HG03354 (cell line): ENCODE measurements around the gene PNPLA2.

Experiments used
- ATAC-seq: cut with Tn5 transposase; IDR thresholded peaks from one replicate; pipeline ENCODE4 v1.9.1; 2021; ENCODE audit warnings: mild to moderate bottlenecking; ENCODE audit not compliant: unreplicated experiment, poor library complexity, severe bottlenecking

Gene PNPLA2

DNA sequence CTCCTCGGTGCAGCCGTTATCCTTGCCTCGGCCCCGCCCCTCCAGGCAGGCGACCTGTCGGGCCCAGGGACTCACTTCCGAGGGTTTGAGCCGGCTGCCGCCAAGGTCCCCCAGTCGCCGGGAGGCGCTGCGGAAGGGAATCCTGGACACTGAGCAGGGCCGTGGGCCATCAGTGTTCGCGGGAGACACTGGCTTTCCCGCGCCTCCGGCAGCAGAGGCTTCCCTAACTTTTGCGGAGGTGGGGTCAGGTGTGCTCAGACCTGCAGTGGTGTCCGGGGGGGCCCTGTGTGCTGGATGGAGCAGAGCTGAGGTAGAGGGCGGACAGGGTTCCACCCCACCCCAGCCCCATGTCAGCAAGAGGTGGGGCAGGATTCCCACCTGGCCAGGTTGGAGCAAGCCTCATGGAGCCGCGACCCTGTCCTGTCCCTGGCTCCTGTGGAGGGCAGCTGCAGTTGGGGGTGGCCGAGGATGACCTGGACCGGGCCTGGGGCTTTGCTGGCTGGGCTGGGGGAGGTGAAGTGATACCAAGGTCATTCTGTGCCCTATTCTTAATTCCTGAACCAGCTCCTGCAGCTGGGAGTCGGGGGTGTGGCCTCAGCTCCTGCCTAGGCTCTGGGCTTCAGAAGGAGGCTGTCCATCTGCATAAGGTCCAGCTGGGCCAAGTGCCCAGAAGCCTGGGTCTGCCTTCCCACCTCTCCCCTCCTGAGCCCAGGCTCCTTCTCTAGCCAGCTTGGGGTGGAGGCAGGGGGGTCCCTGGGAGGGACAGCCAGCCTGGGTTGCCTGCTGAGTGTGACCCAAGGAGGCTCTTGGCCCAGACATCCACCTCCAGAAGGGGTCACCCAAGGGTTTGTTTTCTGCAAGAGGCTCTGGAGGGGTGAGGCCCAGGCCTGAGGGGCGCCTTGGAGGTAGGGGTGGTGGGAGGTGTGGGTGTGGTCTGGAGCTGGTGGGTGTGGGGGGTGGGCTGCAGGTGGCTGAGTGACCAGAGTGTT lies 32.4 kb downstream of the PNPLA2 start:
- no peak for ATAC-seq

DNA sequence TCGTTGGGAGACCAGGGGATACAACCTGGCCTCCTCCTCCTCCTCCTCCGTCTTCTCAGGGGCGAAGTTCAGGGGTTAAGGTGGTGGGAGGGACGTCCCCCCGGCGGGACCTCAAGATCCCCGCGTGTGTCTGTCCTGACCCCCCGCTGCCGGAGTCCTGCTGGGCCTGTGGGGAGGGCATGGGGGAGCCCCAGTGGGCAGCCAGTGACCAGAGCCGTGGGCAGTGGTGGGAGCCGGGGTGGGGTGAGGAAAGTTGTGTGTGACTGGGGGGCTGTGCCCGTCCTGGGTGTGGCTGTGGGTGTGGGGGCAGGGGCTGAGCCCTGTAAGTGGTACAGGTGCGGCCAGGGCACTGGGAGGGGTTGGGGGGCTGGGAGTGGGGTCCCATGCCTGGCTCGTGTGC lies 34.0 kb downstream of the PNPLA2 start:
- no peak for ATAC-seq

DNA sequence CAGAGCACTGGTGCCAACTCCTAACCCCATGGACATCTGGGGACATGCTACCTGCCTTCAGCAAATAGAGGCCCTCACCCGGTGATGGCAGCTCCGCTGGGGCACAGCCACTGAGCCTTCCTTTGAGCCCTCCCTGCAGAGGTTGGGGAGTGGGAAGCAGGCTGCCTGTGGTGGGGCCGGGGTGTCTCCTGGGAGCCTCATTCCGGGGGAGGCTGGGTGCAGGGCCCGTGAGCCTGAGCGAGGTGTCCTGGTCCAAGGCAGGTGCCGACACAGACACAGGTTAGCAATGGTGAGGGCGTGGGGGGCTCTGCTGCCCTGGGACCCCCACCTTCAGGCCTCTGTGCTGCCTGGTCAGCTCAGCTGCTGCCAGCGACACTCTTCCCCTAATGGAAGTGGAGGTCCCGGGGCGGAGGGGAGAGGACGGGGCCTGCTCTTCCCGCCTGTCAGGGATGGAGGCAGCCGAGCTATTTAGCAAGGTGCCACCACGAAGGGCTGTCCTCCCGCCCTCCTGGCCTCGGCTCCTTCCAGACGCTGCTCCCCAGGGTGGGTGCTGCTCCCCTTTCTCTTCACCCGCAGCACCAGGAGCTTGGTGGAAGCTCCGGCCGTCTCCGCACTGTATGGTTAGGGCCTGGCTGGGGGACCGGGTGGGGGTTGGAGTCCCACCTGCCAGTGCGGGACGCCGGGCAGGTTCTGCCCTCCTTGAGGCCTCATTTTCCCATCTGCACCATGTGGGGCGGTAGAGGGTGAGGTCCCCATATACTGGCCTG lies 35.2 kb downstream of the PNPLA2 start:
- no peak for ATAC-seq

DNA sequence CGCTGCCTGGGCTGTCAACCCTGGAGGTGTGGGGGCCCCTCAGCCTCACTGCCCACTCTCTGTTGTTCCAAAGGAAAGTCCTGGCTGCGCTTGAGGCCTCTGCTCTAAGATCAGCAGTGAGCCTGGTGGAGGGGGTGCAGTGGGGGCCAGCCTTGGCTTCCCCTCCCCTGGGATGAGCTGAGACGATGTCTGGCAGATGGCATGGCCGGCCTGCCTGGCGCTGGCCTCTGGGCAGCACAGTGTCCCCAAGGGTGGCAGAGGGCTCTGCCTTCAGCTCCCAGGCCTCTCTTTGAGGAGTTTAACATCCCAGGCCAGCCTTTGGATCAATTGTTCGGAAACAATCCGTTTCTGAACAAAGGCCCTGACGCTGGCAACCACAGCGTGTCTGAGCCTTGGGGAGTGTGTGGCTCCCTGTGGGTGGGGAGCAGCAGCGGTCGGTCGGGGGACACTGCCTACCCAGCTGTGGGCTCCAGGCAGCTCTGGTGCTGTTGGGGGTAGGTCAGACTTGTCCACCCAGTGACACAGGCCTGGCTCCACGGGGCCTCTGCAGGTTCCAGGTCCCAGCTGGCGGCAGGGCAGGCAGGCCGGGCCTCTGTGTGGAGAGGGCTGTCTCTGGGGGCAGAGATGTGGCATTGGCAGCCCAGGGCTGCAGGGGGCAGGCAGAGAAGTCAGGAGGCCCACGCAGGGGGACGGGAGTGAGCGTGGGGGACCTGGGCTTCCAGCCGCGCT lies 36.1 kb downstream of the PNPLA2 start:
- ATAC-seq: no peak

DNA sequence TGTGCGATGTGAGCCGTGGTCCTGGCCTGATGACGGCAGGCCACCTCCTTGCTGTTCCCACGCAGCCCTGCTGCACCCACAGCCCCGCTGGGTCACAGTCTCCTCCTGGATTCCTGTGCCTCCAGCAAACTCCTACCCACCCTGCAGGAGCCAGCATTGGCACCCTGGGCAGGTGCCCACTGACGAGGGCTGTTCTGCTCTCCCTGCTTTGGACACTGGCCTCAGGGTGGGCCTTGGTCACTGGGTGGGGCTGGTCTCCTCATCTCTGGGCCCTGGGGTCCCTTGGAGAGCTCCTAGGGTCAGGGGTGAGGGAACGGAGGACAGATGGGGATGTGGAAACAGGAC lies 36.6 kb downstream of the PNPLA2 start:
- ATAC-seq: no peak

DNA sequence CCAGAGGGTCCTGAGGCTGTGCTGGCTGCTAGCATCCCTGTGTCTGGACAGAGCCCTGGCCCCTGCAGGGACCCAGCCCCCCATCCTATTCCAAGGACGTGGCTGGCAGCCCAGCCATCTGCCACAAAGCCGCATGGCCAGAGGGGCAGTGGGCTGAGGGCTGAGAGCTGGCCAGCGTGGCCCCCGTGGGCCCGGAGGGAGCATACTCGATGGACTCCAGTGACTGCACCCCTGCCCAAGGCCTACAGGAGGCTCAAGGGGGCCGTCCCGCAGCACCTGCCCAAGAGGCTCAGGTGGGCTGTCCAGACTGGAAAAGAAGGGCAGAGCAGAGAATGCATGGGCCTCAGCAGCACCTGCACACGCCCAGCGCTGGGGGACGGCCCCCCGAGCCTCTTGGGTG lies 37.1 kb downstream of the PNPLA2 start:
- no peak for ATAC-seq

DNA sequence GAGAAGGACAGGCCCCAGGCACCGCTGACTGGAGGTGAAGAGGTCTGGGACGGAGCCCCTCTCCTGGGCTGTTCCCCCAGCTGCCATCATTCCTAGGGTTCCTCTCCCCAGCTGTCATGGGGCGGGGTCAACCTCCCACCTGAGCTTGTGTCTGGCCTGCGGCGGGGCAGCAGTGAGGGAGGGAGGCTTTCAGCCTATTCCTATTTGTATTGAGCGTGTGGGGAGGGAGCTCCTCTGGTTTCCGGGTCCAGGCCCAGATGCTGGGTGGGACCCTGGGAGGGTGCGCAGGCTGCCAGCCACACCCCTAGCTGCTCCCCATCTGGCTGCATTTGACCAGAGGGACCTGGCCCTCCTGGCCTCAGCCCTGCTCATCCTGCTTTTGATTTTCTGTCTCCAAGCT lies 37.7 kb downstream of the PNPLA2 start:
- no peak for ATAC-seq

DNA sequence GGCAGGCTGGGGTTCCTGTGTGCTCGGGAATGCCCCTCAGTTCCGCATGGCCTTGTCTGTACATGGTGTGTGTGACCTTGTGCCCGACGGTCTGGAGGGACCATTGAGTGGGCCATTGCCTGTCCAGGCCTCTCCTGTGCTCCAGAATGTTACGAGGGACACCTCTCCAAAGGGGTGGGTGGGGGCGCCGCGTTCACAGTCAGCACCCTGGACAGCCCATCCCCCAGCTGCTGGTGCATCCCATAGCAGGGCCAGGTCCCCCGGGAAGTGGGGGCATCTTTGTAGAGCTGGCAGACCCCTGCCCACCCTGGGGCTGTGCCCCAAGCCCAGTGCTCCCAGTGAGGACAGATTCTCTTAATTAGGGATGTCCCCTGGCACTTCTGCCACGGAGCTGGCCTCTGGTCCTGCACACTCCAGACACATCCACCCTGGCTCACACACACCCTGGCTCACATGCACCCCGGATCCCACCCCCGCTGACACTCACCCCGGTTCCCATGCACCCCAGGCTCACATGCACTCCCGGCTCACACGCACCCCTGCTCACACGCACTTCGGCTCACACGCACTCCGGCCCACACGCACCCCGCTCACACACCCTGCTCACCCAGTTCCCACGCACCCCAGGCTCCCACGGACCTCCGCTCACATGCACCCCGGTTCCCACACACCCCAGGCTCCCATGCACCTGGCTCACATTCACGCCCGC lies 39.5 kb downstream of the PNPLA2 start:
- ATAC-seq: no peak

DNA sequence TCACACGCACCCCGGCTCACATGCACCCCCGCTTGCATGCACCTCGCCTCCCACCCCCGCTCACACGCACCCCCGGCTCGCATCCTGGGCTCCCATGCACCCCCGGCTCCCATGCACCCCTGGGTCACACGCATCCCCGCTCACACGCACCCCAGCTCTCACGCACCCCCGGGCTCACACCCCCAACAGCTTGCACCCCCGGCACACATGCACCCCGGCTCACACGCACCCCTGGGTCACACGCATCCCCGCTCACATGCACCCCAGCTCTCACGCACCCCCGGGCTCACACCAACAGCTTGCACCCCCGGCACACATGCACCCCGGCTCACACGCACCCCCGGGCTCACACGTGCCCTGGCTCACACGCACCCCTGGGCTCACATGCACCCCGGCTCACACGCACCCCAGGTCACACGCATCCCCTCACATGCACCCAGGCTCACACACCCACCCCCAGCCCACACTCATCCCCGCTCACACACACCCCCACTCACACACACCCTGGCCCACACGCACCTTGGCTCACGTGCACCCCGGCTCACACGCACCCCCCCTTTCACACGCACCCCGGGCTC lies 40.1 kb downstream of the PNPLA2 start:
- ATAC-seq: no peak

DNA sequence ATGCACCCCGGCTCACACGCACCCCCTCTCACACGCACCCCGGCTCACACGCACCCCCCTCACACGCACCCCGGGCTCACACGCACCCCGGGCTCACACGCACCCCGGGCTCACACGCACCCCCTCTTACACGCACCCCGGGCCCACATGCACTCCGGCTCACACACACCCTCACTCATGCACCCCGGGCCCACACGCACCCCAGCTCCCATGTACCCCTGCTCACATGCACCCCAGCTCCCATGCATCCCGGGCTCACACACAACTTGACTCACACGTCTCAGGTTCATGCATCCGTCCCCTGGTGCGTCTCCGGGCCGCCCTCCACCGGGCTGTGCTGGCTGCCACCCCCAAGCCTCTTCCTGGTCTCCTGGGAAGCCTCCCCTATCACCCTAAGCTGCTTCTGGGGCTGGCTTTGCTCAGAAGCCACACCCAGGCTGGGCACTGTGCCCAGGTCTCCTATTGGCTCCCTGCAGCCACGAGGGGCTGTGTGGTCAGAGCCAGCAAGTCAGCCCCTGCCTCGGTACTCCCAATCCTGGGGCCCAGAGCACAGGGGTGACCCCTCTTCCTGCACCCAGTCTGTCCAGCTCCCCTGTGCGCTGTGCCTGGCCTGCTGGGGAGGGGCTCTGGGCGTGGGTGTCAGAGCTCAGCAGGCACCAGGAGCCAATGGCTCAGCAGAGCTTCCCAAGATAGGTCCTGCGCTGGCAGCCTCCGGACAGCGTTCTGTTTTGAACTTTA lies 40.8 kb downstream of the PNPLA2 start:
- no peak for ATAC-seq

DNA sequence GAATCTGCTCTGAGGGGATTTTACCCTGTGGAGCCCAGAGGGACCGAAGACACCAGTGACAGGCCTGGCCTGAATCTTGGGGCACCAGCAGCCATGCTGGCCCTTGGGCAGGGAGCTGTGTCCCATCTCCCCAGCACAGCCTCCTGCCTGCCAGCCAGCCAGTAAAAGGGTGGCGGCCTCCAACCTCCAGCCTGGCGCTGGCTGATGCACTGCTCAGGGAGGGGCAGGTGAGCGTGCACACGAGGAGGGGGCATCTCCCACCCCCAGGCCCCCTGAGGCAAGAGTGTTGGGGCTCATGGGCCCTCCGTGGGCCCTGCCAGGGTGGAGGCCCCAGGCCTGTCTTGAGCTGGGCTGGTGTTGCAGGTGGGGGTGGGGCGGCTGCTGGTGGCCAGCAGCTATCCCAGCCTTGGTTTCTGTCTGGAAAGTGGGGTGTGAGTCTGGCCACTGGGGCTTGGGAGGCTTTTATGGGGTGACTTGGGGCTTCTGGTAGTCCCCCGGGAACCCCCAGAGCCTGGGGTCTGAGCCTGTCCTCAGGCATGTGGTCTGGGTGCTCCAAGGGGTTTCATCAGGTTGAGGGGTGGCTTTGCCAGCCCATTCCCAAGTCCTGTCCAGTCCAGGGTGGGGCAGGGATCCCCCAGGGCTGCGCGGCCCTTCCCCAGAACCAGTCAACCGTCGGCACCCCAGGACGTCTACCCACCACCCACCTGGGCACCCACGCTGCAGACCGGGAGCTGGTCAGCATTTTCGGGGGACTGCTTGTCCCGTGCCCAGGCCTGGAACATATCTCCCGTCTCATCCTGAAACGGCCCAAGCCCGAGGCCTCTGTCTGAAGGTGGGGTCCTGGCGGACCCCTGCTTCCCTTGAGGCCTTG lies 41.8 kb downstream of the PNPLA2 start:
- ATAC-seq: no peak

DNA sequence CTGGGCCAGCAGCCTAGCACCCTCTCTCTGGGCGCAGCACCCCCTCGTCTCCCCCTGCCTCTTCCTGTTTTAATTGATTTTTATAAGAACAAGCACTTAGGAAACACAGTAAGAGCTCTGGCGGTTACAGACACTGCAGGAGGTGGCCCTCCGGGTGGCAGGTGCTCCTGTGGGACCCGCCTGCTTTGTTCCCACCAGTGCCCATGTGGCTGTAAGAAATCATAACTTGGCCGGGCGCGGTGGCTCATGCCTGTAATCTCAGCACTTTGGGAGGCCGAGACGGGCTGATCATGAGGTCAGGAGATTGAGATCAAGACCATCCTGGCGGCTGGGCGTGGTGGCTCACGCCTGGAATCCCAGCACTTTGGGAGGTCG lies 42.4 kb downstream of the PNPLA2 start:
- ATAC-seq: no peak

DNA sequence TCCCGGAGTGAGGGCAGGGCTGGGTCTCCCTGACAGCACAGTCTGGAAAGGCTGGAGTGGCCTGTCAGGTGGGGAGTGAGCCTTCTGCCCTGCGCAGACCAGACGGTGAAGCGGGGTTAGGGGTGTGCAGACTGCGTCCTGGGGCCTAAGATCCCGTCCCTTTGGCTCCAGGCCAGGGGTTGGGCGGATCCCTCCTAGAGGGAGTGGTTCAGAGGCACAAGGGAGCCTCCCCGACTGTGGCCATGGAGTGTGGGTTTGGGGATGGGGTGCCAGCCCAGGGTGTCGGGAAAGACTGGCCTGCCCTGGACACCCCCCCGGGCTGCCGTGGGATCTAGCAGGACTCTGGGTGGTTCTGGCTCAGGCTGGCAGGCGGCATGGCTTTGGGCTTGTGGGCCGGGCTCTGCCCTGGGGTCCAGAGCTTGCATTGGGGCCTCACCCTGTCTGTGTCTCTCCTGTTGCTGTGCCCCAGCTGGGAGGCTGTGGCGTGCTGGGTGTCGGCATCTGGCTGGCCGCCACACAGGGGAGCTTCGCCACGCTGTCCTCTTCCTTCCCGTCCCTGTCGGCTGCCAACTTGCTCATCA lies 43.5 kb downstream of the PNPLA2 start:
- no peak for ATAC-seq

DNA sequence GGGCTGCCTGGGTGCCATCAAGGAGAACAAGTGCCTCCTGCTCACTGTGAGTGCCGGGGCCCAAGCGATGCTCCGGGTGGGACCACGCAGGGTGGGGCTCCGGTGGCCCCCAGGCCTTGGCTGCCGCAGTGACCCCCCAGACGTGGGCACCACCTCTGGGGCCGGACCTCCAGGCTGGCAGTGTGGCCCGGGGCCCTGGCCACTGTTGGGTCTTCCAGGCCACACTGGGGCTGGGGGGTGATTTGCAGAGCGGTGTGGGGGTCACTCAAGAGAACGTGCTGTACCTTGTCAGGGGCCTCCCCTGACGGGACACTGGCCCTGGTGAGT lies 43.9 kb downstream of the PNPLA2 start:
- no peak for ATAC-seq

DNA sequence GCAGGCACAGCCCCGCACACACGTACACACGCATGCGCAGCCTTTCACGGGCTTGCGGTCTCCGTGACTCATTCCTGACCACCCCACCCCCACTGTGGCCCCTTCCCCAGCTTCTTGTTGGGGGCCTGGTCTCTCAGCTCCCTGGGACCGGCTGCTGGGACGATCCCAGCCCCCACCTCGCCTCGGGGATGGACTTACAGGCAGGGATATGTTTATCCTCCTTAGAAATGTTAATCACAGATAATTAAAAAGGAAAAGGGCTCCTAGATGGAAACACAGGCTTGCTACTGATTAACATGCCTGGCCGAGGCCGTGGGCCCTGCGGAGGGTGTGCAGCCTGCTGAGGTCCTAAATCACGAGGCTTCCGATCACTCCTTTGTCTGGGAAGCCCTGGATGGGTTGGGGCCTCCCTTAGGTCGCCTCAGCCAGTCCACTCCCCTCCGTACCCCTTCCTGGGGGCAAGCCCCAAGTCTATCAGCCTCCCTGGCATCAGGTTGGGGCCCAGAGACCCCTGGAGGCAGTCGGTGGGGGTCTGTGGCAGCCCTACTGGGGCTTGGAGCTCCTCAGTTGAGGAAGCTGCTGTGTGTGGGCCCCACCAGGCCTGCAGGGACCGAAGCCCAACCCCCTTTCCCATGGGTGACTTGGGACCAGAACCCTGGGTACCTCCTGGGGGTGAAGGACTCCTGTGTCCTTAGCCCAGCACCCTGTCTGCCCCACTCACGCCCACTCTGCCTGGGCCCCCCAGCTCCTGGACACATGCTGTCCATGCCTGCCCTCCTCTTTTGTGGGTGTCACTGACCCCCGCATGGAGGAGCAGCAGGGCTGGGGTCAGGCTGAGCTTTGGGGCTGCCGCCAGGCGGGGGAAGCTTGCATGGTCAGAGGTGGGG lies 44.6 kb downstream of the PNPLA2 start:
- ATAC-seq: no peak

DNA sequence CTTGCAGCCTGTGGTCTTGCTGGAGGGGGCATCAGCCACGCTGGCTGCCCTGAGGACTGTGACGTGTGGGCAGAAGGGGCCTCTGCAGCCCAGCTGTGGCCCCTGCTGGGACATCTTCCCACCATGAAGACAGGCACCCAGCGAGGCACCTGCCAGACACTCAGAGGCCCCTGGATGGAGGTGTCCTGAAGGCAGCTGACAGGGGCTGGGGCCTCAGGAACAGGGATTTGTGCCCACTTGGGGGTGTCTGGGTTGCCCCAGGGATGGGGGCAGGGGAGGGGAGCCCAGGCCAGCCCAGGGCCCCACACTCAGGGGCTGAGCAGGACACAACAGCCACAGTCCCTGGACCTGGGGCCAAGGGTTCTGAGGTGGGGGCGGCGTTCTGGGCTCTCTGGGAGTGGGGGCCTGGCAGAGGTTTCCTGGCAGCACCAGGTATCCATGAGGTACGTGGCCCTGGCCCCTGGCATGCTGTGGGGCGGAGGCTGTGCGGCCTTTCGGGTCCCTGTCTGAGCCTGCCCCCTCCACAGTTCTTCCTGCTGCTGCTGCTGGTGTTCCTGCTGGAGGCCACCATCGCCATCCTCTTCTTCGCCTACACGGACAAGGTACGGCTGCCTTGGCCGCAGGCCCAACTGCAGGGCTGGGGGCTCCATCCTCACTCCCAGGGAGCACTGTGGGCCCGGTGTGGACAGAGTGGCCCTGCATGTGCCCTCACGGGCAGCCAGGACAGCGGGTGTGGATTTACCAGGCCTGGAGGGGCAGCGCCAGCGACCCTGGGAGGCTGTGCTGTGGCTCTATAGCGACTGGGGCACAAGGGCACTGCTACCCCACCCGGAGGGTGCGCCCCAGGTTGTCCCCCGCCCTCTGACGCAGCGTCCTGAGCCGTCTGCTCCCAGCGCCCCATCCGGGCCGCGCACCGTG lies 45.5 kb downstream of the PNPLA2 start:
- no peak for ATAC-seq
